CD4-positive, alpha-beta T cell treated with Interleukin-2 at 100 ng/mL for 4 hours (primary cell): Measurements from ENCODE around the gene HTRA1.

Source experiments
- DNase-seq: peaks from one replicate; pipeline ENCODE4 v3.0.0-alpha.2; 2020; ENCODE audit warnings: low spot score

The HTRA1 gene

DNA sequence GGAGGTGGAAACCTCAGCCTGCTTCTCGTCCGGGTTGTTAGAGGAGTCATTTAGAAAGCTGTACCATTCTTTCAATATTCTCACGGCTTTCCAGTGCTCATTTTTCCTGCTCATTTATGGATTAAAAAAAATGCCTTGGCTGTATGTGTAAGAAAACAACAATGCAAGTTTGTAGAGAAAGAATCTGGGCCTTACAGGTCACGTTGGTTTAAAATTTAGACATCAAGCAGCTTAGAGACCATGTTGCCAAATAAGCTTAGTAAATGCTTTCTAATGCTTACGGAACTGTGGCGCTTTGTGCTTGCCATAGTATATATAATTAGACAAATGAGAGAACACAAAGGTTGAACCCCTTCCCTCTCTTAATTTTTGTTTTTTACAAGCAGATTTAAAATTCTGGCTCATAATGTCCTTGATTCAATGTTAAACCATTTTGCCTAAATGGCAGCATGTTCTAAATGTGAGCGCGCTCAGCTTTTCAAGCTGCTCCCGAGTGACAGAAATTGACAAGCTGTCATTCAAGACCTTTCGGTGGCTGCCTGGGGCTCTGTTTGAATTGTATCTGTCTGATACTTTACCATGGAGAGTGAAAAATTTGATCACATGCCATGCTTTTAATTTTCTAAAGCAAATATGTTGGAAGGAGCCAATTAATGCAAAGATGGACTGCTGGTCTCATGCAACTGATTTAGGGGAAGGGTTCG is 5.8 kb upstream of the HTRA1 start:
- DNase-seq = no peak

DNA sequence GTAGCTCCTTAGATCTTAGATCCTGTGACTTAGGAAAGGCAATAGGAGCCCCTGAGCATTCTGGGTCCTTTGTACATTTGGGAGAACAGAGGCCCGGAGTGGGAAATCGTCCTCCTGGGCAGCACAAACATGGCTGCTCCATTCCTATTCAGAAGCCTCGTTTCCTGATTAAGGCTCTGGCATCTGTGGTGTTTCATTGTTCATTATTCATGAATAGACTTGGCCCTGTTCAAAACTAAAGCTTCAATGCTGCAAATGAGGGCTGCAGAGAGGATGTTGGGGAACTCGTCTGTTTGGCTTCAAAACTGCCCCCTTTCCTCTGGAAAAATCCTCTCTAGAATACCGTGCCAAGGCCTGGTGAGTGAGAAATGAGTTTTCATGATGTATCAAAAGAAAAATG is 3.4 kb upstream of the HTRA1 start:
- DNase-seq = no peak

- DNase-seq = no peak
Observed at GRCh38 chr10:122458693-122459092, 2.7 kb upstream of the HTRA1 start.

GRCh38 chr10:122459561-122460273 is 1.6 kb upstream of the HTRA1 start:
- DNase-seq = no peak

- DNase-seq = no peak
Observed at GRCh38 chr10:122460891-122461293, 461 bp upstream of the HTRA1 start.

DNA sequence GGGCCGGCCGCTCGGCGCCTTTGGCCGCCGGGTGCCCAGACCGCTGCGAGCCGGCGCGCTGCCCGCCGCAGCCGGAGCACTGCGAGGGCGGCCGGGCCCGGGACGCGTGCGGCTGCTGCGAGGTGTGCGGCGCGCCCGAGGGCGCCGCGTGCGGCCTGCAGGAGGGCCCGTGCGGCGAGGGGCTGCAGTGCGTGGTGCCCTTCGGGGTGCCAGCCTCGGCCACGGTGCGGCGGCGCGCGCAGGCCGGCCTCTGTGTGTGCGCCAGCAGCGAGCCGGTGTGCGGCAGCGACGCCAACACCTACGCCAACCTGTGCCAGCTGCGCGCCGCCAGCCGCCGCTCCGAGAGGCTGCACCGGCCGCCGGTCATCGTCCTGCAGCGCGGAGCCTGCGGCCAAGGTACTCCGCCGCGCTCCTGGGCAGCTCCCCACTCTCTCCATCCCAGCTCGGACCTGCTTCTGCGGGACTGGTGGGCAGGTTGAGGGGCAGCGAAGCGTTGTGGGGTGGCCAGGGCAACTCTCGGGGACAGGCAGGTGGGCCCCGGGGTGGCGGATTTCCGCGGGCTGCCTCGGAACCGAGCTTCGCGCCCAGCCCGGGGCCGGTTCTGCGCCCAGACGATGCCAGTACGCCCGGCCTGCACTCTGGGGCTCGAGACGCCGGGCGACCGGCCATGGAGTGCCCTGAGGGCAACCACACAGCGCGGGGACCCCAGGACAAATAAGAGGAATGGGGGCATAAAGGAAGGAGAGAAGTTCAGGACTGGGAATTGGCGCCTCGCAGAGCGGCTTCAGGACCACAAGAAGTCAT is 578 bp downstream of the HTRA1 start:
- DNase-seq = no peak

DNA sequence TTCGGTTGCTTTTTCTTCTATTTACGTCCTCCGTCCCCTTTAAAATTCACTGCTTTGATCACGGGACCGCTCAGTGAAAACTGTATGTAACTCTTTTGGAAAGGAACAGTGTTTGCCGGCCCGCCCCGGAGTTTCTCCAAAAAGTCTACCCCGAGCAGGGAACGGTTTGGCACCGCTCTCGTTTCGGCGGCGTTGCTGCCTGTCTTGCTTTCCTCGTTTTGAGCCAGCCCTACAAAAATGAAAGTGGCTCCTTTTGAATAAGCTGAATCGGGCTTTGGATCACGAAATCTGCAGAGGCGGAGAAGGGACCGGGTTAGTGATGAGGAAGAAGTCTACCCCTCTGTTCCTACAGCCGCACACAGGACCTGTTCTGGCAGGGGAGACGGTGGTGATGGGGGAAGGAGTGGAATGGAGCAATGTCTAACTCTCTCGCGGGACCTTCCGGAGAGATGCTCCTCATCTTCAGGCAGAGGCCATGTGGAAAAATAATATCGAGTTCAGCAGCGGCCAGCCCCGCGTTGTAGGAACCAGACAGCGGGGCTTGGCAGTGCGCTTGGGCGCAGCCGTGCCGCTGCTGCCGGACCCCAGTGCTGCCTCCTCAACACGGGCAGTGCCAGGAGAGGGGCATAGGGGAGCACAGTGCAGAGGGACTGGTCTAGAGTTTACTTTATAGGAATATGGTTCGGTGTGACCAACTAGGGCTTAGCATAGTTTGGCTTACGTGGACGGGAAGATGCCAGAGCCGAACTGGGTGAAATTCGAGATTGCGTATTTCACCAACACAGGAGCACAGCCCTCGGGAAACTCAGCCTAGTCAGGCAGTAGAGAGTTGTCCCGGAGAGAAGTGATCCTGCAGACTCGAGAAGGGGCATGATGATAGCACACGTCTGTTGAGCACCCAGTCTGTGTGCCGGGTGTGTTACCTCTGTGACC is 1.4 kb downstream of the HTRA1 start:
- no peak for DNase-seq

- no peak for DNase-seq
Observed at GRCh38 chr10:122463466-122464249, 2.3 kb downstream of the HTRA1 start.

DNA sequence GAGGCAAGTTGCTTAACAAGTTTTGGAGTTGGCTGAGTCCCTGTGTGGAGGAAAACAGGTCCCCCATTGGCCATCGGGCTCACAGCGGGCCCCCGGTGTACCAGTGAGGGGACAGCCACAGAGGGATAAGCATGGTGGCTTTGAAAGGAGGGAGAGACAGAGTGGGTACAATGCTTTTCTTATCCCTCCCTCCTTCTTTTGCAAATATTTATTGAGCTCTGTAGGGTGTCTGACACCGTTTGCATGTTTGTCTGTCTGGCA is 2.8 kb downstream of the HTRA1 start:
- no peak for DNase-seq

DNA sequence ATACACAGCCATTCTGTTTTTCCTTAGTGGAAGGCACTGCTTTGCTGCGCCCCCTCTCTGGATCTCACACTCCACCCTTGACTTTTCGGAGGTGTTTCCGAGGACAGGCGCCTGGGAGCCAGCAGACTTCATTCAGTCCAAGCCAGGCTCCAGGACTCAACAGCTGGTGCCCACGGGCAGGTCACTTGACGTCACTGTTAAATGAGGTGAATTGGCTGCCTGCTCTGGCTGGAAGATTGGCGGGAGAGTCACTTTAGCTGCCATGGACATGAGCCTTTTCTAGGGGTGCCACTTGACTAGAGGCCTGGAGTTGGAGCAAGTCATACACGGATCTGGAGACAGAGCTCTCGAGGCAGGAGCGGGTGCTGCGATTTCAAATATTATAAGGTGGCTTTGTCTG is 3.2 kb downstream of the HTRA1 start:
- no peak for DNase-seq

- DNase-seq = no peak
Observed at GRCh38 chr10:122465401-122466040, 4.2 kb downstream of the HTRA1 start.

DNA sequence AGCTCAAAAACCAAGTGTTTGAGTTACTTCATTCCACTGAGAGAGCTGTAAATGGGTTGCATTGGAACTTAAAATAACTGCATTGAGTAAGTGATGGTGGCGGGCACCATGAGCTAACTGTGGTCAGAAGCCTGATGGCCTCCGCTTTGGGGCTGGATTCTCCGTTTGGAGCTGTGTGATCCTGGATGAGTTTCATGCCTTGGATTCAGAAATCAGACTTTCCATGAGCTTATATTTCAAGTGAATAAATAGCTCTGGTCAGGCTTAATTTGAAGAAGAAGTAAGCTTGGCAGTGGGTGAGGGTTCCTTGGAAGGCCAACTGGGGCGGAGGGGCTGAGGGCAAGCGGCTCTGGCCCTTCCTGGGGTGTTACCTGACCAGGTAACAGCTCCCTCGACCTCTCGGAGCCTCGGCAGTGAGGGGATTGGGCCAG is 5.6 kb downstream of the HTRA1 start:
- DNase-seq = no peak

GRCh38 chr10:122467701-122468100 is 6.3 kb downstream of the HTRA1 start:
- no peak for DNase-seq

- no peak for DNase-seq
Observed at GRCh38 chr10:122468307-122468925, 7.1 kb downstream of the HTRA1 start.

DNA sequence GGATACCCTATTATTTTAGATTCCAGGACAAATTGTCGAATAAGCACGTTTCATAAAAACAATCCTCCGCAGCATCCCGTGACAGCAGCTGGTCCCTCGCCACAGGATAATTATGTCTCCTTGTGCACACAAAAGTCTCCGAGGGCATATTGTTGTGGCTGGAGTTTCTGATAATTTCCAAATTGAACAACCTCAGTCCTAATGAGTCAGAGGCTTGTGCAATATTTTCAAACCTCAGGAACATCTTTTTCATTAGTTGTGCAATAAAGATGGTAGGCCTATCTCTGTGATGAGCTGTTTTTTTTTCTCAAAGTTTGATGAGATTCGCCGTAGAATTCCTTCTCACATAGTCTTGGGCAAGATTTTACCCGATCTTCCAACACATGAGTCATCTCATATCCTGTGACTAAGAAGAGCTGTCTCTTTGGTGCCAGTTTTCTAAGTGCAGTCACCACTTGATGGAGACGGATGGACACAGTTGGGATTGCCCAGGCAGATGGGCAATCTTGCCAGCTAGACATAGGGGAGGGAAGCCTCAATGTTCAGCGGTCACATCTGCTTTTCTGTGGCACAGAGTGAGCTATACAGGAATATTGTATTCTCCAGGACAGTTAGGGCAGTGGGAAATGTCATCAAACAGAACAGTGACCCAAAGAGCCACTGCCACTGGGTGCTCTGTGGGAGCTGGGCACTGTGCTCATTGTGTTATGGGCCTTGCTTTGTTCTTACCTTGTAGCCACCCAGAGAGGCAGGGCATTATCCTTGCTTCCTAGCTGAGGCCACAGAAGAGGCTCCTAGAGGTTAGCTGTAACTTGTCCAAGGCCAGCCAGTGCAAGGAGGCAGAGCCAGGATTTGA is 7.8 kb downstream of the HTRA1 start:
- no peak for DNase-seq

- no peak for DNase-seq
Observed at GRCh38 chr10:122469848-122470247, 8.5 kb downstream of the HTRA1 start.

GRCh38 chr10:122471531-122472177 is 10.3 kb downstream of the HTRA1 start:
- DNase-seq = no peak

GRCh38 chr10:122473116-122473515 is 11.8 kb downstream of the HTRA1 start:
- no peak for DNase-seq
